Measurements from ENCODE around the gene STK32A.

- TF ChIP-seq CTCF (IDR thresholded peaks at IDR 0.05) (no peak), POLR2AphosphoS5 (IDR thresholded peaks at IDR 0.05) (no peak), EP300 (IDR thresholded peaks at IDR 0.05) (no peak), POLR2A (IDR thresholded peaks at IDR 0.05) (no peak)
Observed at GRCh38 chr5:147344861-147345260, 110.0 kb downstream of the STK32A start.
